Thyroid gland (tissue), 4 donors: ENCODE measurements around the gene PARL. TPM values are rescaled to one million over a fixed set of nuclear protein-coding genes. Genes with fewer than 3 reads are reported as not detected.

Source experiments
- DNase-seq, 2 donors: peaks; one replicate each; pipeline ENCODE4 v3.0.0-alpha.2; 2019
- H3K27ac ChIP-seq, 3 donors: fragments of 200-600 bp; sonication (generic); 1 replicate in 2 of 3; 2 replicates in 1 of 3; pipeline ENCODE4 v1.5.1; 2016 to 2019; ENCODE audit warnings: mild to moderate bottlenecking in 1 of 3, moderate library complexity in 1 of 3
- H3K27me3 ChIP-seq: fragments of 200-600 bp; sonication (generic); one replicate; pipeline ENCODE4 v1.5.1; 2019
- H3K36me3 ChIP-seq, 2 donors: fragments of 200-600 bp; sonication (generic); one replicate each; pipeline ENCODE4 v1.5.1; 2016 to 2019
- H3K4me1 ChIP-seq, 2 donors: fragments of 200-600 bp; sonication (generic); one replicate each; pipeline ENCODE4 v1.5.1; 2017 to 2019
- H3K4me3 ChIP-seq, 3 donors: fragments of 200-600 bp; sonication (generic); replicated peaks in 1 of 3; 1 replicate in 2 of 3; 2 replicates in 1 of 3; pipeline ENCODE4 v1.5.1; 2016; ENCODE audit warnings: mild to moderate bottlenecking in 1 of 3
- H3K9me3 ChIP-seq: fragments of 200-600 bp; sonication (generic); one replicate; pipeline ENCODE4 v1.5.1; 2017
- POLR2A ChIP-seq, 2 donors: fragments of 450-650 bp; IDR thresholded peaks; one replicate each; pipeline ENCODE4 v1.6.1; 2017; ENCODE audit warnings: antibody characterized with exemption in 2 of 2, mild to moderate bottlenecking in 2 of 2, moderate library complexity in 1 of 2
- WGBS, 2 donors: methylation state at CpG; one replicate each; pipeline ENCODE4 v1.1.5; 2017; 5-methylcytosine and 5-hydroxymethylcytosine counted together
- intact Hi-C: fragments of 100-400 bp; cut with DNase I; formaldehyde crosslinking; loops from one replicate; pipeline ENCODE4 v1.15.1; 2023
- total RNA-seq, 4 donors: library from RNA; depleted of rRNA; stranded (reverse); fragments of >200 nt; gene quantifications; one replicate each; pipeline ENCODE4 v1.2.3, GENCODE V29; 2016
- TF ChIP-seq, protein P1 (sequence below), 6 experiments: fragments of 200-600 bp in 3 of 6; fragments of 450-650 bp in 3 of 6; sonication (generic) in 3 of 6; IDR thresholded peaks; one replicate each; pipeline ENCODE4 v1.5.1; 2016 to 2019; ENCODE audit warnings: antibody characterized with exemption in 6 of 6, mild to moderate bottlenecking in 2 of 6, inconsistent platforms in 1 of 6, moderate library complexity in 1 of 6

PARL gene
- total RNA-seq, 4 donors from 2014 or later: 33.8 to 52.0 (median 42.6) TPM

DNA sequence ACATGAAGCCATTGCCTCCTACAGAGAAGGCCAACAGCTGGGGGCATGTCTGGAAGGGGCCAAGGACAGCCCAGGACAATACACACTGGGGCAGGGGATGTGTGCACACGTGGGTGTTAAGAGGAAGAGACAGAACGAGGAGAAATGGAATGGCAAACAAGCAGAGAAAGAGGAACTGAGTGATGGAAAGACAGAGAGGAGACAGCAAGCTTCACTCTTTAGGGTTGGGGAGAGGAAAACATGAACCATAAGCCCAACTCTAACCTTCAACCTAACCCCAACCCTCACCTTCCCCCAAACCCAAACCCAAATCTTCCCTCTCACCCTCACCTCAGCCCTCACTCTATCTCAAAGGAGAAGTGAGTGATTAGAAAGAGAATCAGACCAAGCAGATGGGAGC, 11.9 kb upstream of the PARL start:
- no peak for DNase-seq
- intact Hi-C loops: loop anchor here (2.0 to 10.0 kb wide), 4 partner anchors 120 to 396 kb away; partner anchors contain the start of genes ABCC5, ALG3 and EEF1AKMT4
- Histone ChIP-seq H3K27me3 (no peaks in the 10 kb centered on the region), H3K36me3 (no peaks in the 10 kb centered on the region), H3K4me3 (no peak overlapping the region), H3K4me1 (no peaks in the 10 kb centered on the region), H3K9me3 (no peaks in the 10 kb centered on the region), H3K27ac (no peak overlapping the region)
- no peak for TF ChIP-seq POLR2A (IDR thresholded peaks at IDR 0.05)
- TF ChIP-seq, protein P1, sequence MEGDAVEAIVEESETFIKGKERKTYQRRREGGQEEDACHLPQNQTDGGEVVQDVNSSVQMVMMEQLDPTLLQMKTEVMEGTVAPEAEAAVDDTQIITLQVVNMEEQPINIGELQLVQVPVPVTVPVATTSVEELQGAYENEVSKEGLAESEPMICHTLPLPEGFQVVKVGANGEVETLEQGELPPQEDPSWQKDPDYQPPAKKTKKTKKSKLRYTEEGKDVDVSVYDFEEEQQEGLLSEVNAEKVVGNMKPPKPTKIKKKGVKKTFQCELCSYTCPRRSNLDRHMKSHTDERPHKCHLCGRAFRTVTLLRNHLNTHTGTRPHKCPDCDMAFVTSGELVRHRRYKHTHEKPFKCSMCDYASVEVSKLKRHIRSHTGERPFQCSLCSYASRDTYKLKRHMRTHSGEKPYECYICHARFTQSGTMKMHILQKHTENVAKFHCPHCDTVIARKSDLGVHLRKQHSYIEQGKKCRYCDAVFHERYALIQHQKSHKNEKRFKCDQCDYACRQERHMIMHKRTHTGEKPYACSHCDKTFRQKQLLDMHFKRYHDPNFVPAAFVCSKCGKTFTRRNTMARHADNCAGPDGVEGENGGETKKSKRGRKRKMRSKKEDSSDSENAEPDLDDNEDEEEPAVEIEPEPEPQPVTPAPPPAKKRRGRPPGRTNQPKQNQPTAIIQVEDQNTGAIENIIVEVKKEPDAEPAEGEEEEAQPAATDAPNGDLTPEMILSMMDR (IDR thresholded peaks at IDR 0.05): no peak
- WGBS, 2 donors: 53 to 55% methylated on average over 2 of the region's 2 CpGs

DNA sequence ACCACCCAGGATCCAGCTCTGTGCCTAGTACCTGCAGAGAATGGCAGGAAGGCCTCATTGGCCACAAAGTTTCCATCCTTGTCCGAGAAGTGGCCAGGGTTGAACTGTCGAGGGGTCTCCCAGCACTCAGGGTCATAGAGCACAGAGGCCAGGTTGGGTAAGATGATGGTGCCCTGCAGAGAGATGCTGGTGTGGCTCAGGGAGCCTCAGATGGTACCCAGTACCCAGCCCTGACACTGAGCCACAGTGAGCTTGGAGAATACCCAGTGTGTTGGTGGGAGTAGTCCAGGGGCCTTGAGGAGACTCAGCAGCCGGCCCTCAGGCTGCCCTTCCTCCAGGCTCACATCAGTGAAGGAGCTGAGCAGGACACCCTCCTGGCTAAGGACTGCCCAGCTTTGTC, 11.5 kb upstream of the PARL start:
- Histone ChIP-seq H3K27ac (no peak overlapping the region), H3K4me3 (no peak overlapping the region), H3K9me3 (no peaks in the 10 kb centered on the region), H3K4me1 (no peaks in the 10 kb centered on the region), H3K27me3 (no peaks in the 10 kb centered on the region), H3K36me3 (no peaks in the 10 kb centered on the region)
- intact Hi-C loops: loop anchor here (2.0 to 10.0 kb wide), 4 partner anchors 121 to 396 kb away; partner anchors contain the start of genes ABCC5, ALG3 and EEF1AKMT4
- WGBS, 2 donors: 78 to 93% methylated on average over 2 to 3 of the region's 3 CpGs
- TF ChIP-seq POLR2A (IDR thresholded peaks at IDR 0.05): no peak
- TF ChIP-seq, protein P1 (IDR thresholded peaks at IDR 0.05): no peak
- DNase-seq: no peak

DNA sequence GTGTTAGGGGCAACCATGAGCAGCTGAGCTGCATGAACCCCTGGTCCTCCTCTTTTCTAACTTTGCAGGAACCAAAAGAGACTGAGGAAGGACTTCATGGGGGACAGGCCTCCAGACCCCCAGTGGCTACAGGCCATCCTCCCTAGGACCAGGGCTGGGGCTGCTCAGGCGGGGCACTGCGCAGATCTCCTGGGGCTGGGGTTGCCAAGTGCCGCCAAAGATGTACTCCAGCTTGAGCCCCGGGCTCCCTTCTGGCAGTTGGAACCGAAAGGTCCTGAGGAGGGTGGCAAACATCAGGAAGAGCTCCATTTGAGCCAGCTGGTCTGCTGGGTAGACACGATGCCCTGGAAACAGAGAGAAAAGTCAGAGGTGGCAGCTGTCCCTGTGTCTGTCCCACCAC, 11.1 kb upstream of the PARL start:
- Histone ChIP-seq H3K4me1 (no peaks in the 10 kb centered on the region), H3K9me3 (no peaks in the 10 kb centered on the region), H3K27me3 (no peaks in the 10 kb centered on the region), H3K27ac (no peak overlapping the region), H3K4me3 (no peak overlapping the region), H3K36me3 (no peaks in the 10 kb centered on the region)
- DNase-seq: no peak
- no peak for TF ChIP-seq POLR2A (IDR thresholded peaks at IDR 0.05)
- TF ChIP-seq, protein P1 (IDR thresholded peaks at IDR 0.05): no peak
- 86% methylated on average over 5 to 6 of the region's 6 CpGs for WGBS, 2 donors
- intact Hi-C loops: loop anchor here (2.0 to 10.0 kb wide), 4 partner anchors 121 to 397 kb away; partner anchors contain the start of genes ABCC5, ALG3 and EEF1AKMT4

DNA sequence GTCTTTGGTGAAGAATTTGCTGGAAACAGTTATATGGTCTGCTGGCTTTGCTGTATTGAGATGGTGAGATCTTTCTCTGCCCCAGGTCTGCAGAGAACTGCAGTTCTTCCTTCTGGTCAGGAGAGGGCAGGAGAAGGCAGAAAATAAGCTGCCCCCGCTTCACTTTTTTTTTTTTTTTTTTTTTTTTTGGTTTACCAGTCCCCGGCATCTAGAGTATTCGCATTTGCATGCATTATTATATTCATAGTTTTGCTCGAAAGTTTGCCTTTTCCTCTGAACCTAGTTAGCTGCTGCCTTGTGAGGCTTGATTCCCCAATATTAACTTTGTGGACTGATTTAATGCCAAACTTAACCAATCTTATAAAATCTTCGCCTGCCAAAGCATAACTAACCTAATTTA, 10.6 kb upstream of the PARL start:
- intact Hi-C loops: loop anchor here (5.0 to 10.0 kb wide), 3 partner anchors 250 to 397 kb away; partner anchors contain the start of genes ALG3 and EEF1AKMT4
- peak; percentile 20 to 23 for DNase-seq
- H3K27me3 ChIP-seq: no peaks in the 10 kb centered on the region
- WGBS, 2 donors: 20% methylated on average over 5 of the region's 5 CpGs
- H3K4me3 ChIP-seq: no peak overlapping the region
- no peaks in the 10 kb centered on the region for H3K4me1 ChIP-seq
- H3K36me3 ChIP-seq: no peaks in the 10 kb centered on the region
- H3K27ac ChIP-seq: no peak overlapping the region
- TF ChIP-seq, protein P1 (IDR thresholded peaks at IDR 0.05): peak; percentile 41 to 93 (median 75)
- TF ChIP-seq POLR2A (IDR thresholded peaks at IDR 0.05): no peak
- H3K9me3 ChIP-seq: no peaks in the 10 kb centered on the region

DNA sequence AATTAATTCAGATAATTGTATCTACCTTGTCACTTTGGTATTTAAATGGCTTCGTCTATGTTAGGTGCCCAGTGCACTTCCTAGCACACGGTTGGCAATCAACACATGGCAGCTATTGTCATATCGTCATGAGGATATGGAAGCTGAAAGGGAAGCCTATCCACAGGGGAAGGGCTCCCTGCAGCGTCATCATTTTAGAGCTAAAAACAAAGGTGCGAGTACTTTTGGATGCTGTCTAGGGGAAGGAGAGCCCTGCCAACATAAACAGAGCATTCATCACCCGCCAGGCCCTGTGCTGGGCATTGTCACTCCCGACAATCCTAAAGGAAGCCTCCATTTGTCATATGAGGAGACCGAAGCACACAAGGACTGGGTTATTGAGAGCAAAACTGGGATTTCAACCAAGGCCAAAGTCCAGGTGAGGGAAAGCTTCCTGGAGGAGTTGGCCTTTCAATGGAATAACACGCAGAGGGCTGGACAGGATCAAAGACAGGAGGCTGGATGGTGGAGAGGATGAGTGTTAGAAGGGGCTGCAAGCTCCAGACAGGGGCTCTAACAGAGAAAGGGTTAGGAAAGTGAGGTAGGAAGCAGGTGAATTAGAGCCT, 8.0 kb upstream of the PARL start:
- intact Hi-C loops: loop anchor here (10.0 kb wide), 2 partner anchors 252 to 352 kb away; partner anchors contain the start of genes ALG3 and EEF1AKMT4
- H3K27me3 ChIP-seq: no peaks in the 10 kb centered on the region
- H3K36me3 ChIP-seq: no peaks in the 10 kb centered on the region
- DNase-seq: no peak
- peak overlapping the region in 1 of 3 donors; percentile 6 for H3K27ac ChIP-seq
- H3K4me1 ChIP-seq: no peaks in the 10 kb centered on the region
- TF ChIP-seq POLR2A (IDR thresholded peaks at IDR 0.05): no peak
- H3K4me3 ChIP-seq: no peak overlapping the region
- 46 to 65% methylated on average over 9 of the region's 9 CpGs for WGBS, 2 donors
- H3K9me3 ChIP-seq: no peaks in the 10 kb centered on the region
